Endothelial cell (in vitro differentiated cells): ENCODE data around the gene CCM2. TPM values are rescaled to one million over a fixed set of nuclear protein-coding genes. Genes with fewer than 3 reads are reported as not detected.

ENCODE experiments used
- DNase-seq: peaks from one replicate; pipeline ENCODE4 v3.0.0; 2021; ENCODE audit warnings: low spot score
- H3K27ac Mint-ChIP-seq: one replicate; pipeline ENCODE4 v1.8.0; 2021; ENCODE audit warnings: mixed read lengths, inconsistent platforms; ENCODE audit not compliant: unreplicated experiment
- H3K27me3 Mint-ChIP-seq: one replicate; pipeline ENCODE4 v1.8.0; 2021; ENCODE audit warnings: mild to moderate bottlenecking, moderate library complexity, mixed read lengths, inconsistent platforms; ENCODE audit not compliant: unreplicated experiment
- H3K36me3 Mint-ChIP-seq: one replicate; pipeline ENCODE4 v1.8.0; 2021; ENCODE audit warnings: mild to moderate bottlenecking, low read depth, mixed read lengths, inconsistent platforms; ENCODE audit not compliant: unreplicated experiment
- H3K4me1 Mint-ChIP-seq: one replicate; pipeline ENCODE4 v1.8.0; 2021; ENCODE audit warnings: mild to moderate bottlenecking, mixed read lengths, inconsistent platforms; ENCODE audit not compliant: unreplicated experiment
- H3K4me3 Mint-ChIP-seq: one replicate; pipeline ENCODE4 v1.8.0; 2021; ENCODE audit warnings: mild to moderate bottlenecking, mixed read lengths, inconsistent platforms; ENCODE audit not compliant: unreplicated experiment
- H3K9me3 Mint-ChIP-seq: one replicate; pipeline ENCODE4 v1.8.0; 2021; ENCODE audit warnings: mixed read lengths, inconsistent platforms; ENCODE audit not compliant: unreplicated experiment
- CTCF ChIP-seq: fragments of 200-600 bp; sonication (generic); IDR thresholded peaks from one replicate; pipeline ENCODE4 v1.5.0; 2021; ENCODE audit warnings: antibody characterized with exemption; ENCODE audit not compliant: unreplicated experiment
- total RNA-seq: library from RNA; stranded (reverse); fragmentation: NEBNext Ultra II Directional; extraction: Animal tissue kit (Norgen Biotek cat#: 25700); gene quantifications from one replicate; pipeline ENCODE4 v1.2.1, GENCODE V29; 2021; ENCODE audit not compliant: unreplicated experiment

The CCM2 gene
- total RNA-seq, 1 donor from 2014 or later, result 59.8 TPM

GRCh38 chr7:45080265-45080957 lies 80.4 kb downstream of the CCM2 start:
- Mint-ChIP-seq H3K4me1 (no peaks in the 10 kb centered on the region), H3K9me3 (no peaks in the 10 kb centered on the region), H3K4me3 (no peak overlapping the region), H3K36me3 (peaks cover 11% of the 10 kb centered on the region), H3K27ac (no peak overlapping the region), H3K27me3 (peaks cover 28% of the 10 kb centered on the region)
- no peak for TF ChIP-seq CTCF
- DNase-seq, result no peak

GRCh38 chr7:45080958-45081669 lies 81.1 kb downstream of the CCM2 start:
- peaks cover 26% of the 10 kb centered on the region for H3K27me3 Mint-ChIP-seq
- no peaks in the 10 kb centered on the region for H3K9me3 Mint-ChIP-seq
- no peak for DNase-seq
- TF ChIP-seq CTCF, result no peak
- H3K4me3 Mint-ChIP-seq, result no peak overlapping the region
- peaks cover 10% of the 10 kb centered on the region for H3K36me3 Mint-ChIP-seq
- no peaks in the 10 kb centered on the region for H3K4me1 Mint-ChIP-seq
- peak overlapping the region; percentile 30 for H3K27ac Mint-ChIP-seq

GRCh38 chr7:45081670-45081974 lies 81.6 kb downstream of the CCM2 start:
- no peaks in the 10 kb centered on the region for H3K4me1 Mint-ChIP-seq
- no peak for DNase-seq
- TF ChIP-seq CTCF, result no peak
- H3K9me3 Mint-ChIP-seq, result no peaks in the 10 kb centered on the region
- peaks cover 26% of the 10 kb centered on the region for H3K27me3 Mint-ChIP-seq
- H3K36me3 Mint-ChIP-seq, result peaks cover 10% of the 10 kb centered on the region
- no peak overlapping the region for H3K27ac Mint-ChIP-seq
- no peak overlapping the region for H3K4me3 Mint-ChIP-seq

- no peak for TF ChIP-seq CTCF
- Mint-ChIP-seq H3K27ac (no peak overlapping the region), H3K27me3 (peaks cover 26% of the 10 kb centered on the region), H3K4me1 (no peaks in the 10 kb centered on the region), H3K4me3 (no peak overlapping the region), H3K36me3 (peaks cover 10% of the 10 kb centered on the region), H3K9me3 (no peaks in the 10 kb centered on the region)
- DNase-seq, result no peak
Measured at GRCh38 chr7:45082031-45082830, 82.2 kb downstream of the CCM2 start.
